ENCODE data around the gene SATB2.

The SATB2 gene

GRCh38 chr2:199465988-199466691 is 8.4 kb upstream of the SATB2 start:
- no peak for DNase-seq (ENCODE audit: low spot score)

- DNase-seq (ENCODE audit: low spot score) = no peak
Measured at GRCh38 chr2:199465390-199465789, 7.7 kb upstream of the SATB2 start.

GRCh38 chr2:199464606-199465352 is 7.0 kb upstream of the SATB2 start:
- no peak for DNase-seq (ENCODE audit: low spot score)

GRCh38 chr2:199463708-199464605 is 6.2 kb upstream of the SATB2 start:
- no peak for DNase-seq (ENCODE audit: low spot score)

- DNase-seq (ENCODE audit: low spot score) = peak; percentile 24
Measured at GRCh38 chr2:199462956-199463692, 5.4 kb upstream of the SATB2 start.

- DNase-seq (ENCODE audit: low spot score) = no peak
Measured at GRCh38 chr2:199462347-199462955, 4.7 kb upstream of the SATB2 start.

GRCh38 chr2:199461711-199462346 is 4.1 kb upstream of the SATB2 start:
- no peak for DNase-seq (ENCODE audit: low spot score)

- no peak for DNase-seq (ENCODE audit: low spot score)
Measured at GRCh38 chr2:199460846-199461710, 3.3 kb upstream of the SATB2 start.

- peak; percentile 24 for DNase-seq (ENCODE audit: low spot score)
Measured at GRCh38 chr2:199460101-199460671, 2.4 kb upstream of the SATB2 start.

- peak; percentile 90 for DNase-seq (ENCODE audit: low spot score)
Measured at GRCh38 chr2:199459286-199460100, 1.8 kb upstream of the SATB2 start.

GRCh38 chr2:199458806-199459285 is 1.1 kb upstream of the SATB2 start:
- no peak for DNase-seq (ENCODE audit: low spot score)

GRCh38 chr2:199458009-199458805 is 468 bp upstream of the SATB2 start:
- no peak for DNase-seq (ENCODE audit: low spot score)

GRCh38 chr2:199456383-199457146 is 1.2 kb downstream of the SATB2 start:
- no peak for DNase-seq (ENCODE audit: low spot score)

GRCh38 chr2:199455545-199456382 is 2.0 kb downstream of the SATB2 start:
- no peak for DNase-seq (ENCODE audit: low spot score)

GRCh38 chr2:199455210-199455544 is 2.6 kb downstream of the SATB2 start:
- no peak for DNase-seq (ENCODE audit: low spot score)

GRCh38 chr2:199452991-199453379 is 4.8 kb downstream of the SATB2 start:
- no peak for DNase-seq (ENCODE audit: low spot score)

Data from cerebellar cortex (tissue), 1 donor.